NCI-H2081 (cell line): Measurements from ENCODE around the gene NTN1.
"Not testable (repeated sequence)": the region's sequence is repeated elsewhere in the genome, so short reads cannot be mapped to it uniquely, and the experiment has no call there.

ENCODE experiments used
- DNase-seq, 2 experiments: peaks; one replicate each; lab custom pipeline; 2025; lab: John Stamatoyannopoulos, UW

The NTN1 gene

GRCh38 chr17:9249245-9249953 is 228.1 kb downstream of the NTN1 start:
- DNase-seq: no peak

- no peak for DNase-seq
Observed at GRCh38 chr17:9251273-9251672, 230.0 kb downstream of the NTN1 start.

DNA sequence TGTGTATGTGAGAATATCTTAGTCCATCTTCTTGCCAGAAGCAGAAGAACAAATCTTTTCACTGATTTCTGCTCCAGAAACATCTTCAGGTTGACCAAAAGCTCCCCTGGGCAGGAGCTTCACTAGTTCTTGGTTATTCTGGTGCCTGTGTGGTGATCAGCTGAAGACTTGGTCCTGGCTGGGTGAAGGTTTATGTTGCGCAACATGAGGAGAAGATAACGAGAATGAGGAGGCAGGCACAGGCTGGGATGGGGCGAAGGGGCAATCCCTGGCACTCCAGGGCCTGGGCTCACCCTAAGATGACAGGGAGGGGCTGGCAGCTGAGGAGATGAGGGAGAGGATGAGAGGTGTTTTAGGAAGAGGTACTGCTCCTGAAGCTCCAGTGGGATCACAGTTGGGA is 232.0 kb downstream of the NTN1 start:
- no peak for DNase-seq

- DNase-seq: no peak
Observed at GRCh38 chr17:9254841-9255240, 233.5 kb downstream of the NTN1 start.

DNA sequence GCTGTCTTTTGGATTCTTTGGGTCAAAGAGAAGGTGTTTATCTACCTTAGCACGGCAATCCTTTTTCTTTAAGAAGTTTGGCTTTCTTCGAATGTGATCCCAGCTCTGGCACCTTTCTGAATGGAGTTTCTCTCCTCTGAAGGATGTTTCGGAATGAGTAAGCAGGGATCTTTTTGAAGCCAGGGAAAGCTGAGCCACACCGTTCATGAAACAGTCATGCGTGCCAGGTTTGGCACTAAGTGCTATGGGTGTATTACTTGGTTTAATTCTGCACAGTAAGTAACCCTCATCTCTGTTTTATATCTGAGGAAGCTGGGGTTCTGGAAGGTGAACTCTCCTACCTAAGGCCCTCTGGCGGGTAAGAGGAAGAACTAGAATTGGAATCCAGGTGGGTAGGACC is 234.5 kb downstream of the NTN1 start:
- DNase-seq: no peak

GRCh38 chr17:9256361-9256750 is 235.0 kb downstream of the NTN1 start:
- DNase-seq: no peak

DNA sequence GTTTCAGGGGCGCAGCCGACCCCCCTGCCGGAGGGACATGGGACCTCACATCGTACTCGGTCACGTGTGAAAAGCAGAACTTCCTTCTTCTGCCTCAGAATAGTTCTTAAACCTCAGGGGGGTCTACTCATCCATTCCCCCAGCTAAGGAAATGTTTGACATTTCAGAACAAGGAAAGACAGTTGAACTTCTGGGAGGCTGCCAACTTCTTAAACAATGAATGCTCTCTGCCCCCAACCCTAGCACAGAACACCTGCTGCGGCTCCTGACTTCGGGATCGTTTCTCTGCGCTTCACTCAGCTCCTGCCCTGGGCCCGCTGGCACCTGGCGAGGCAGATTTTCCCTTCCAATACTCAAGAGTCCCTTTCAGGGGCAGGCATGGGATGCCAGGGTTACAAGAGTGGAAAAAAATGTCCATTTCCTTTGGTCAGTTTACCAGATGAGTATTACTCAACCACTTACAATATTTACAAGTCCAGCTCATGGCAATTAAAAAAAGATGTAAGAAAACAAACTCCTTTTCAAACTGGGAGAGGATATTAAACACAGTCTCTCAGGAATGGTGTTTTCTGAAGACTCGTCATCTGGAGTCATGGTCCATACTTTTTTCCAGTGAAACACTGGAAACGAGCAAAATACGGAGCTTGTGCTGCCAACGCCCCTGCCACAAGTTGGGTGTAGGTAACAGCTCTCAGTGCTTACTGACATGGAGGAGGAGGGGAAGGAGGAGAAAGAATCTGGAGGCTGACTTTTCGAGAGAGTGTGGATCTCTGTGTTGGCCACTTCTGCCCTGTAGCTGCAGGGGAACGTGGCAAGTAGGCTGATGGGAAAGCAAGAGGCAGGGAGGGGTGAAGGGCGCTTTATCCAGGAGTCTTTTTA is 235.7 kb downstream of the NTN1 start:
- no peak for DNase-seq

GRCh38 chr17:9257630-9257965 is 236.3 kb downstream of the NTN1 start:
- not testable (repeated sequence) for DNase-seq

GRCh38 chr17:9258115-9259015 is 237.1 kb downstream of the NTN1 start:
- peak in 1 of 2 experiments; percentile 27 for DNase-seq

- no peak for DNase-seq
Observed at GRCh38 chr17:9259419-9259818, 238.1 kb downstream of the NTN1 start.

- DNase-seq: peak in 1 of 2 experiments; percentile 12
Observed at GRCh38 chr17:9261081-9262012, 240.0 kb downstream of the NTN1 start.

DNA sequence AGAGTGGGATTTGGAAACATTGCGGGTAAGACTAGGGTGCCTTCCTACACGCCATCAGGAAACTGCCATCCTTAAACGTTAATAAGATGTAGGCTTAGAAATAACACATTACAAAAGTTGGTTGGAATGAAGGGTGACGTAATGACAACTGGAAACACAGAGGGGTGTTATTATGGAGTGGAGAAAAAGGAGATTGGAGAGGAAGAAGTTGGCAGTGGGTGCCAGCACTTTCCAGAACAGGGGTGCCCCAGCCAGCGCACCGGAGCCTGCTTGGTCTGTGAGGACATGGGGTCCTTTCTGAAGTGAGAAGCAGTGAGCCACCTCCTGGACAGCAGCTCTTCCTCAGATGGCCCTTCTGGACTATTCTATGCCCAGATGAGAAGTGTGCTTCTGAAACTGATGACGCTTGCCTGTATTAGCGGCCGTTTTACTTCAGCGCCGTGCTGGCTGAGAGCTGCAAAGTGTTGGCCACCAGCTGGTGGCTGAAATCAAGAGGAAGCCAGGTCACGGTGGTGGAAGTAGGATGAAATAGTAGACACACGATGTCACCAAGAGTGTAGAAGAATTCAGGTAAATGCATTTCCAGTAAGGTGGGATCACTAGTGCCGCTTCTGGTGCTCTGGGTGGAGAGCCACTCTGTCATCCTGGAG is 244.8 kb downstream of the NTN1 start:
- no peak for DNase-seq

- DNase-seq: no peak
Observed at GRCh38 chr17:9266697-9267117, 245.4 kb downstream of the NTN1 start.

DNA sequence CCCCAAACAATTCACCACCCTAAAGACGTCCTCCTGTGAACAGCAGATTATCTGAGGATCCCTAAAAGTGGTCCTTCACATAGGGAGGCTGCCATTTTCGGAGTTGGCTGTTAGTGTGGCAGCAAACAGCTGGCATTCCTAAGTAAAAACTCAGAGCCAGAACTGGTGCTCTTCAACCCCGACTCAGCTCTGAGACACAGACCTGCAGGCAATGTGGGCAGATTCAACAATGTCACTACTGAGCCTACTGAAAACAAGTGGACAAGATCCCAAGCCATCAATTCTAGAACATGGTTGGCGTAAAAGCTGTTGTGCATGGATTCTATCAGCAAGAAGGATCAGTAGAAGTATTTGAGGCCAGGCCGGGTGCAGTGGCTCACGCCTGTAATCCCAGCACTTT is 247.2 kb downstream of the NTN1 start:
- no peak for DNase-seq

- no peak for DNase-seq
Observed at GRCh38 chr17:9269350-9270035, 248.2 kb downstream of the NTN1 start.

GRCh38 chr17:9270921-9271320 is 249.6 kb downstream of the NTN1 start:
- DNase-seq: no peak

DNA sequence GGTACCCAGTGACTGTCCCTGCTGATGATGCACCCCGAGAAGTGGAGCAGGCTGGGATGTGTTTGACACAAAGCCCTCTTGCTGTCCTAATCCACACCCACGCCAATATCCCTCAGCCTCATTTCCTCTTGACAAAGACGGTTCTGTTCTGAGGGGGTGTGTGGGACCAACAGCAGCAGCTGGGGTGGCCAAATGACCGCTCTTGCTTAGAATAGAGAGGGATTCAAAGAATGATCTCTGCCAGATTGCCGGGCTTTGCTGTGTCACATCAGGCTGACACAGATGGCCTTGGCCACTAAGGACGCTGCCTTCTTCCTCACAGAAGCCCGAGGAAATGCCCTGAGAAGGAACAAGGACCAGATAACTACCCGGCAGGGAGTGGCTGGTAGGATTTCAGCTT is 250.7 kb downstream of the NTN1 start:
- no peak for DNase-seq

- DNase-seq: no peak
Observed at GRCh38 chr17:9272501-9273200, 251.3 kb downstream of the NTN1 start.
